ENCODE results near the gene KRT4. TPM values are rescaled to one million over a fixed set of nuclear protein-coding genes. Genes with fewer than 3 reads are reported as not detected.

KRT4 gene
- total and polyA plus RNA-seq, 12 donors = 2.5 TPM; not detected in 11

DNA sequence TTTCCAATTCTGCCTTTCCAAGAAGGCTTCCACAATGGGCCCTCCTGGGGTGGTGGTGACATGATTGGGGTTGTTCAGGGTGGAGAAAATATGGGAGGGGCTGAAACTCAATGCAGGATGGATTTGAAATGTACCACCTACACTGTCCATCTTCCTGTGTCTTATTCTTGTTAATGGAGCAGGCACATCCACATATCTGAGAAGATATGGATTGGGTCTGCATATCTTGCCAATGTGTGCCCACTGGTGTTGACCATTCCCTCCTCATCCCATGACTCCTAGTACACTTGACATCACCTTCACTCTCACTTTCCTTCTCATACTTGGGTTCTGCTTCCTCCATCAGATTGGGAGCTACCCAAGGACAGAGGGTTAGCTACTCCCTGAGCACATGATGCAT, 44.0 kb downstream of the KRT4 start:
- Histone ChIP-seq H3K4me3 (no peak overlapping the region), H3K27ac (no peak overlapping the region), H3K27me3 (peaks cover 0 to 31% (median 3%) of the 10 kb centered on the region in 7 donors), H3K4me1 (no peaks in the 10 kb centered on the region), H3K36me3 (no peaks in the 10 kb centered on the region), H3K9me3 (no peaks in the 10 kb centered on the region)
- DNase-seq (no peak), ATAC-seq (no peak)
- intact Hi-C loops (cut with DNase I) = no loop called here
- TF ChIP-seq CTCF (IDR thresholded peaks at IDR 0.05) = no peak

- no peak for TF ChIP-seq CTCF (IDR thresholded peaks at IDR 0.05)
- ATAC-seq (no peak), DNase-seq (no peak)
- peaks cover 0 to 29% (median 3%) of the 10 kb centered on the region in 7 donors for H3K27me3 ChIP-seq
- H3K4me3 ChIP-seq = no peak overlapping the region
- no peaks in the 10 kb centered on the region for H3K4me1 ChIP-seq
- intact Hi-C loops (cut with DNase I) = no loop called here
- H3K27ac ChIP-seq = no peak overlapping the region
- no peaks in the 10 kb centered on the region for H3K9me3 ChIP-seq
- H3K36me3 ChIP-seq = no peaks in the 10 kb centered on the region
- 52 to 65% methylated on average over 3 of the region's 3 CpGs for WGBS, 2 donors
Observed at GRCh38 chr12:52769354-52769753, 44.6 kb downstream of the KRT4 start.

GRCh38 chr12:52768479-52769200, 45.3 kb downstream of the KRT4 start:
- no peaks in the 10 kb centered on the region for H3K36me3 ChIP-seq
- H3K27ac ChIP-seq = no peak overlapping the region
- no peaks in the 10 kb centered on the region for H3K4me1 ChIP-seq
- DNase-seq (no peak), ATAC-seq (no peak)
- intact Hi-C loops (cut with DNase I) = no loop called here
- H3K27me3 ChIP-seq = peaks cover 0 to 23% (median 3%) of the 10 kb centered on the region in 7 donors
- 81 to 82% methylated on average over 10 of the region's 10 CpGs for WGBS, 2 donors
- H3K4me3 ChIP-seq = no peak overlapping the region
- TF ChIP-seq CTCF (IDR thresholded peaks at IDR 0.05) = no peak
- no peaks in the 10 kb centered on the region for H3K9me3 ChIP-seq

DNA sequence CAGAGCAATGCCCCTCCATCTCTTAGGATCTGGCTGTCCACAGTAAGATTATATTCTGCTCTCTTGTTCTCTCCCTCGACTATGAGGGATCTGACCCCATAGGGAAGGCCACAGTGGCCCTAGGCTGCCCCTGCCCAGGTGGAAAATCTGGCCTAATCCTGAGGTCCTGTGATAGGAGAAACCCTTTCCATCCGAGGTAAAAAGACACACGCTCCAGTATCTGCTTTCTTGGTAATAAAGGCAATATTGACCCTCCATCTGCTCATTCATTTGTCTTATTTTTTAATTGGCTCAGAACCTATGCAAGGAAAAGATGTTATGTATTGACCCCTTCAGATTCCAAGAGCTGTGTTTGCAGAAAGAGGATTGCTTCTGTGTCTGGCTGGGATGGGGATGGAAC, 46.5 kb downstream of the KRT4 start:
- DNase-seq = no peak
- intact Hi-C loops (cut with DNase I) = no loop called here
- no peak for ATAC-seq

More for the DNA sequence above, 46.5 kb downstream of the KRT4 start:
- peaks cover 0 to 16% (median 3%) of the 10 kb centered on the region in 7 donors for H3K27me3 ChIP-seq
- H3K27ac ChIP-seq = no peak overlapping the region
- no peak overlapping the region for H3K4me3 ChIP-seq
- WGBS, 2 donors = 29 to 31% methylated on average over 3 of the region's 3 CpGs
- no peaks in the 10 kb centered on the region for H3K36me3 ChIP-seq
- TF ChIP-seq CTCF (IDR thresholded peaks at IDR 0.05) = no peak
- no peaks in the 10 kb centered on the region for H3K4me1 ChIP-seq
- no peaks in the 10 kb centered on the region for H3K9me3 ChIP-seq

Data from heart right ventricle (tissue), 16 donors.